Liver (tissue), 9 donors: ENCODE measurements around the gene SLC38A7. TPM values are rescaled to one million over a fixed set of nuclear protein-coding genes. Genes with fewer than 3 reads are reported as not detected.
"Not testable (repeated sequence)": the region's sequence is repeated elsewhere in the genome, so short reads cannot be mapped to it uniquely, and the experiment has no call there.

Source experiments
- DNase-seq: peaks from one replicate; pipeline ENCODE4 v3.0.0-alpha.2; 2017; ENCODE audit warnings: low spot score
- H3K27ac ChIP-seq, 2 donors: one replicate each; pipeline ENCODE4 v1.7.0; 2013; ENCODE audit warnings: inconsistent platforms in 2 of 2, low read length in 2 of 2, control low read depth in 1 of 2, low read depth in 1 of 2, mild to moderate bottlenecking in 1 of 2
- H3K27me3 ChIP-seq, 4 donors: one replicate each; pipeline versions ENCODE4 v1.6.1 to v1.7.0; 2013; ENCODE audit warnings: low read length in 3 of 4, inconsistent platforms in 1 of 4, mild to moderate bottlenecking in 1 of 4, moderate library complexity in 1 of 4; ENCODE audit not compliant: control insufficient read depth in 4 of 4, insufficient read depth in 4 of 4
- H3K36me3 ChIP-seq, 4 donors: one replicate each; pipeline versions ENCODE4 v1.6.1 to v1.7.0; 2013; ENCODE audit warnings: low read length in 3 of 4, mild to moderate bottlenecking in 3 of 4, low read depth in 1 of 4, moderate library complexity in 1 of 4; ENCODE audit not compliant: control insufficient read depth in 4 of 4, insufficient read depth in 3 of 4
- H3K4me1 ChIP-seq, 4 donors: one replicate each; pipeline versions ENCODE4 v1.6.1 to v1.7.0; 2013; ENCODE audit warnings: low read length in 3 of 4, mild to moderate bottlenecking in 3 of 4, moderate library complexity in 1 of 4; ENCODE audit not compliant: control insufficient read depth in 4 of 4, insufficient read depth in 4 of 4
- H3K4me3 ChIP-seq, 3 donors: one replicate each; pipeline versions ENCODE4 v1.6.1 to v1.7.0; 2013; ENCODE audit warnings: low read length in 3 of 3, control low read depth in 1 of 3, low read depth in 1 of 3, mild to moderate bottlenecking in 1 of 3
- H3K9ac ChIP-seq, 2 donors: one replicate each; pipeline ENCODE4 v1.7.0; 2013; ENCODE audit warnings: low read length in 2 of 2, mild to moderate bottlenecking in 2 of 2, moderate library complexity in 2 of 2, control low read depth in 1 of 2, low read depth in 1 of 2
- H3K9me3 ChIP-seq, 4 donors: one replicate each; pipeline versions ENCODE4 v1.6.1 to v1.7.0; 2013; ENCODE audit warnings: low read length in 3 of 4; ENCODE audit not compliant: control insufficient read depth in 4 of 4
- EGR1 ChIP-seq, 2 donors: IDR thresholded peaks; 2 replicates each; pipeline ENCODE4 v1.6.1; 2016 to 2018; ENCODE audit warnings: antibody characterized with exemption in 2 of 2, low read depth in 2 of 2
- FOXA1 ChIP-seq: IDR thresholded peaks from 2 replicates; pipeline ENCODE4 v1.6.1; 2016; ENCODE audit warnings: antibody characterized with exemption
- FOXA2 ChIP-seq: IDR thresholded peaks from 2 replicates; pipeline ENCODE4 v1.6.1; 2016; ENCODE audit warnings: antibody characterized with exemption
- HNF4A ChIP-seq, 2 donors: conservative IDR thresholded peaks; 2 replicates each; pipeline ENCODE4 v1.6.1; 2016; ENCODE audit warnings: antibody characterized with exemption in 2 of 2, mild to moderate bottlenecking in 2 of 2
- HNF4G ChIP-seq: IDR thresholded peaks from 2 replicates; pipeline ENCODE4 v1.6.1; 2016; ENCODE audit warnings: antibody characterized with exemption
- JUND ChIP-seq, 2 donors: IDR thresholded peaks; 2 replicates each; pipeline ENCODE4 v1.6.1; 2016; ENCODE audit warnings: antibody characterized with exemption in 2 of 2
- NR2F2 ChIP-seq: IDR thresholded peaks from 2 replicates; pipeline ENCODE4 v1.6.1; 2016; ENCODE audit warnings: antibody characterized with exemption
- RAD21 ChIP-seq, 2 donors: IDR thresholded peaks; 2 replicates each; pipeline ENCODE4 v1.6.1; 2016; ENCODE audit warnings: antibody characterized with exemption in 2 of 2, mild to moderate bottlenecking in 2 of 2
- SP1 ChIP-seq: IDR thresholded peaks from 2 replicates; pipeline ENCODE4 v1.6.1; 2018; ENCODE audit warnings: antibody characterized with exemption, mild to moderate bottlenecking
- TAF1 ChIP-seq: conservative IDR thresholded peaks from 2 replicates; pipeline ENCODE4 v1.6.1; 2016; ENCODE audit warnings: antibody characterized with exemption, mild to moderate bottlenecking
- WGBS: extraction: QIAGEN DNeasy Blood & Tissue Kit; methylation state at CpG from one replicate; pipeline ENCODE4 v1.1.7; 2013; 5-methylcytosine and 5-hydroxymethylcytosine counted together
- polyA plus RNA-seq, 2 donors: library from polyadenylated mRNA; stranded (reverse) in 1 of 2; unstranded in 1 of 2; fragments of 200-250 nt in 1 of 2; fragments of >200 nt in 1 of 2; fragmentation: Nextera tagmentation in 1 of 2; extraction: Ambion mirVana in 1 of 2; gene quantifications; one replicate each; pipeline versions ENCODE4 v1.2.1 to v1.2.3, GENCODE V29; 2013 to 2015
- total RNA-seq, 2 donors: library from RNA; depleted of rRNA; stranded (reverse); fragments of >200 nt; gene quantifications; one replicate each; pipeline ENCODE4 v1.2.3, GENCODE V29; 2014
- TF ChIP-seq, protein P1 (sequence below): fragments of 150-350 bp; IDR thresholded peaks from 2 replicates; pipeline ENCODE4 v1.5.1; 2017; ENCODE audit warnings: improper control_type of control experiment, low read depth, low read length; ENCODE audit not compliant: missing input control
- TF ChIP-seq, protein P2 (sequence below): IDR thresholded peaks from 2 replicates; pipeline ENCODE4 v1.6.1; 2016; ENCODE audit warnings: antibody characterized with exemption
- TF ChIP-seq, protein P3 (sequence below): IDR thresholded peaks from 2 replicates; pipeline ENCODE4 v1.6.1; 2016; ENCODE audit warnings: antibody characterized with exemption
- TF ChIP-seq, protein P4 (sequence below): IDR thresholded peaks from 2 replicates; pipeline ENCODE4 v1.6.1; 2016; ENCODE audit warnings: antibody characterized with exemption
- TF ChIP-seq, protein P5 (sequence below): IDR thresholded peaks from 2 replicates; pipeline ENCODE4 v1.6.1; 2016; ENCODE audit warnings: antibody characterized with exemption, mild to moderate bottlenecking
- donor health status: healthy.
- donor health status: healthy.
- donor health status: healthy.
- donor health status: healthy.
- donor health status: healthy.

Gene SLC38A7
- total and polyA plus RNA-seq, 4 donors, result 7.9 to 18.7 (median 11.0) TPM

DNA sequence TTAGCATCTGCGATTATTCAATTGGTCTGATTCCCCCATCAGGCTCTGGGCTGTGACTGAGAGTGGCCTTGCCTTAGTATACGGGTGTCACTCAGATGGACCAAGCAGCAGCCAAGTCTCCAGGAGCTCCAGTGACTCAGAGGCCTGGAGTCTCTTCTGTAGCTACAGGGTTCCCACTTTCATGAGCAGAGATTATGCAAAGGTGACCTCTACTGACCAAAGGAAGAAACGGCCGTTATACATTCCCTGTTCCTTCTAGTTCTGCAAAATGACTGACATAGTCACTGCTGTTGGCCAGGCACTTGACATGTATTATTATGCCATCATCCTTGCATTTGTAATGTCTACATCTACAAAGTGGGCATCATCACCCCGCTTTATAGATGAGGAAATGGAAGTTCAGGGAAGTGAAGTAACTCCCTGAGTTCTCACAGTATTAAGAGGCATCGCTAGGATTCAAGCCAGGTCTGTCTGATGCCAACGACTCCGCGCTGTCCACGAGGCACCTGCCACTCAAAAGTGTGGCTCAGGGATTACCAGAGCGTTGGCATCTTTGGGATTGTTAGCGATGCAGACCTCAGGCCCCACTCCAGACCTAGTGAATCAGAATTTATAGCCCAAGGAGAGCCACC lies 23.3 kb downstream of the SLC38A7 start:
- H3K4me1 ChIP-seq, result no peaks in the 10 kb centered on the region
- peaks cover 0 to under 1% (median 0%) of the 10 kb centered on the region in 4 donors for H3K36me3 ChIP-seq
- no peaks in the 10 kb centered on the region for H3K9me3 ChIP-seq
- H3K9ac ChIP-seq, result no peak overlapping the region
- TF ChIP-seq, protein P1, sequence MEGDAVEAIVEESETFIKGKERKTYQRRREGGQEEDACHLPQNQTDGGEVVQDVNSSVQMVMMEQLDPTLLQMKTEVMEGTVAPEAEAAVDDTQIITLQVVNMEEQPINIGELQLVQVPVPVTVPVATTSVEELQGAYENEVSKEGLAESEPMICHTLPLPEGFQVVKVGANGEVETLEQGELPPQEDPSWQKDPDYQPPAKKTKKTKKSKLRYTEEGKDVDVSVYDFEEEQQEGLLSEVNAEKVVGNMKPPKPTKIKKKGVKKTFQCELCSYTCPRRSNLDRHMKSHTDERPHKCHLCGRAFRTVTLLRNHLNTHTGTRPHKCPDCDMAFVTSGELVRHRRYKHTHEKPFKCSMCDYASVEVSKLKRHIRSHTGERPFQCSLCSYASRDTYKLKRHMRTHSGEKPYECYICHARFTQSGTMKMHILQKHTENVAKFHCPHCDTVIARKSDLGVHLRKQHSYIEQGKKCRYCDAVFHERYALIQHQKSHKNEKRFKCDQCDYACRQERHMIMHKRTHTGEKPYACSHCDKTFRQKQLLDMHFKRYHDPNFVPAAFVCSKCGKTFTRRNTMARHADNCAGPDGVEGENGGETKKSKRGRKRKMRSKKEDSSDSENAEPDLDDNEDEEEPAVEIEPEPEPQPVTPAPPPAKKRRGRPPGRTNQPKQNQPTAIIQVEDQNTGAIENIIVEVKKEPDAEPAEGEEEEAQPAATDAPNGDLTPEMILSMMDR, result peak; percentile 56
- TF ChIP-seq, protein P2, sequence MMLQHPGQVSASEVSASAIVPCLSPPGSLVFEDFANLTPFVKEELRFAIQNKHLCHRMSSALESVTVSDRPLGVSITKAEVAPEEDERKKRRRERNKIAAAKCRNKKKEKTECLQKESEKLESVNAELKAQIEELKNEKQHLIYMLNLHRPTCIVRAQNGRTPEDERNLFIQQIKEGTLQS, result no peak
- TF ChIP-seq NR2F2 (no peak), JUND (IDR thresholded peaks at IDR 0.05) (no peak), SP1 (no peak), HNF4G (no peak), RAD21 (IDR thresholded peaks at IDR 0.05) (peak; percentile 87)
- no peak for DNase-seq
- no peak overlapping the region for H3K27ac ChIP-seq
- no peak overlapping the region for H3K4me3 ChIP-seq
- no peaks in the 10 kb centered on the region for H3K27me3 ChIP-seq
- 29% methylated on average over 12 of the region's 12 CpGs for WGBS

DNA sequence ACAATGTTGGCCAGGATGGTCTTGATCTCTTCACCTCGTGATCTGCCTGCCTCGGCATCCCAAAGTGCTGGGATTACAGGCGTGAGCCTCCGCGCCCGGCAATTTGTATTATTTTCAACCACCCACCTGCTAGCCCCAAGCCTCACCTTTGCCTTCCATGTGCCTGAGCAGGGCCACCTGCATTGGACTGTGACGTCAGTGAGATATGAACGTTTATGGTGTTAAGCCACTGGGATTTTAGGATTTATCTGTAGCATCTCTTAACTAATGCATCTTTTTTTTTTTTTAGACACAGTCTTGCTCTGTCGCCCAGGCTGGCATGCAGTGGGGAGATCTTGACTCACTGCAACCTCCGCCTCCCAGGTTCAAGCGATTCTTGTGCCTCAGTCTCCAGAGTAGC lies 24.7 kb downstream of the SLC38A7 start:
- not testable (repeated sequence) for H3K27me3 ChIP-seq, H3K9me3 ChIP-seq, H3K36me3 ChIP-seq, H3K4me1 ChIP-seq, H3K27ac ChIP-seq, H3K9ac ChIP-seq, DNase-seq, H3K4me3 ChIP-seq
- 86% methylated on average over 11 of the region's 11 CpGs for WGBS

DNA sequence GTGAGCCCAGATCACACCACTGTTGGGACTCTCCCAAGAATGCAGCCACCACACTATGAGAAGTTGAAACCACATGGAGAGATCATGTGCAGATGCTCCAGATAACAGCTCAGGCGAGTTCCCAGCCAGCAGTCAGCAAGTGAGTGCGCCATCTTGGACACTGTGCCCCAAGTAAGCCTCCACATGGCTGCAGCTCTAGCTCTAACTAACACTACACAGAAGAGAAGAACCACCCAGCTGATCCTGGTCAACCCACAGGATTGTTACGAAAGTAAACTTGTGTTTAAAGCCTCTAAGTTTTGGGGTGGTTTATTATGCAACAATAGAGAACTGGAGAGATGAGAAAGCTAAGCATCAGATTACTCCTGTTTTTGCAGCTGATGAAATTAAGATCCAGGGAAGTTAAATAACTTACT lies 25.8 kb downstream of the SLC38A7 start:
- Histone ChIP-seq H3K4me1 (no peaks in the 10 kb centered on the region), H3K27me3 (no peaks in the 10 kb centered on the region), H3K27ac (no peak overlapping the region), H3K4me3 (no peak overlapping the region), H3K9ac (no peak overlapping the region), H3K9me3 (no peaks in the 10 kb centered on the region), H3K36me3 (no peaks in the 10 kb centered on the region)
- TF ChIP-seq NR2F2 (no peak), FOXA2 (no peak), FOXA1 (no peak), JUND (IDR thresholded peaks at IDR 0.05) (no peak), TAF1 (no peak), HNF4G (no peak), EGR1 (IDR thresholded peaks at IDR 0.05; ENCODE audit: low read depth in 2 of 2) (no peak), SP1 (no peak), RAD21 (IDR thresholded peaks at IDR 0.05) (no peak), HNF4A (conservative IDR thresholded peaks at IDR 0.05) (no peak)
- TF ChIP-seq, protein P2, result no peak
- TF ChIP-seq, protein P3, sequence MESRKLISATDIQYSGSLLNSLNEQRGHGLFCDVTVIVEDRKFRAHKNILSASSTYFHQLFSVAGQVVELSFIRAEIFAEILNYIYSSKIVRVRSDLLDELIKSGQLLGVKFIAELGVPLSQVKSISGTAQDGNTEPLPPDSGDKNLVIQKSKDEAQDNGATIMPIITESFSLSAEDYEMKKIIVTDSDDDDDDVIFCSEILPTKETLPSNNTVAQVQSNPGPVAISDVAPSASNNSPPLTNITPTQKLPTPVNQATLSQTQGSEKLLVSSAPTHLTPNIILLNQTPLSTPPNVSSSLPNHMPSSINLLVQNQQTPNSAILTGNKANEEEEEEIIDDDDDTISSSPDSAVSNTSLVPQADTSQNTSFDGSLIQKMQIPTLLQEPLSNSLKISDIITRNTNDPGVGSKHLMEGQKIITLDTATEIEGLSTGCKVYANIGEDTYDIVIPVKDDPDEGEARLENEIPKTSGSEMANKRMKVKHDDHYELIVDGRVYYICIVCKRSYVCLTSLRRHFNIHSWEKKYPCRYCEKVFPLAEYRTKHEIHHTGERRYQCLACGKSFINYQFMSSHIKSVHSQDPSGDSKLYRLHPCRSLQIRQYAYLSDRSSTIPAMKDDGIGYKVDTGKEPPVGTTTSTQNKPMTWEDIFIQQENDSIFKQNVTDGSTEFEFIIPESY, result no peak
- TF ChIP-seq, protein P4, sequence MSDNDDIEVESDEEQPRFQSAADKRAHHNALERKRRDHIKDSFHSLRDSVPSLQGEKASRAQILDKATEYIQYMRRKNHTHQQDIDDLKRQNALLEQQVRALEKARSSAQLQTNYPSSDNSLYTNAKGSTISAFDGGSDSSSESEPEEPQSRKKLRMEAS, result no peak
- TF ChIP-seq, protein P5, sequence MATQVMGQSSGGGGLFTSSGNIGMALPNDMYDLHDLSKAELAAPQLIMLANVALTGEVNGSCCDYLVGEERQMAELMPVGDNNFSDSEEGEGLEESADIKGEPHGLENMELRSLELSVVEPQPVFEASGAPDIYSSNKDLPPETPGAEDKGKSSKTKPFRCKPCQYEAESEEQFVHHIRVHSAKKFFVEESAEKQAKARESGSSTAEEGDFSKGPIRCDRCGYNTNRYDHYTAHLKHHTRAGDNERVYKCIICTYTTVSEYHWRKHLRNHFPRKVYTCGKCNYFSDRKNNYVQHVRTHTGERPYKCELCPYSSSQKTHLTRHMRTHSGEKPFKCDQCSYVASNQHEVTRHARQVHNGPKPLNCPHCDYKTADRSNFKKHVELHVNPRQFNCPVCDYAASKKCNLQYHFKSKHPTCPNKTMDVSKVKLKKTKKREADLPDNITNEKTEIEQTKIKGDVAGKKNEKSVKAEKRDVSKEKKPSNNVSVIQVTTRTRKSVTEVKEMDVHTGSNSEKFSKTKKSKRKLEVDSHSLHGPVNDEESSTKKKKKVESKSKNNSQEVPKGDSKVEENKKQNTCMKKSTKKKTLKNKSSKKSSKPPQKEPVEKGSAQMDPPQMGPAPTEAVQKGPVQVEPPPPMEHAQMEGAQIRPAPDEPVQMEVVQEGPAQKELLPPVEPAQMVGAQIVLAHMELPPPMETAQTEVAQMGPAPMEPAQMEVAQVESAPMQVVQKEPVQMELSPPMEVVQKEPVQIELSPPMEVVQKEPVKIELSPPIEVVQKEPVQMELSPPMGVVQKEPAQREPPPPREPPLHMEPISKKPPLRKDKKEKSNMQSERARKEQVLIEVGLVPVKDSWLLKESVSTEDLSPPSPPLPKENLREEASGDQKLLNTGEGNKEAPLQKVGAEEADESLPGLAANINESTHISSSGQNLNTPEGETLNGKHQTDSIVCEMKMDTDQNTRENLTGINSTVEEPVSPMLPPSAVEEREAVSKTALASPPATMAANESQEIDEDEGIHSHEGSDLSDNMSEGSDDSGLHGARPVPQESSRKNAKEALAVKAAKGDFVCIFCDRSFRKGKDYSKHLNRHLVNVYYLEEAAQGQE, result no peak
- DNase-seq, result no peak
- WGBS, result 90% methylated on average over 3 of the region's 3 CpGs
